A673 (cell line): ENCODE data around the gene CEP78. TPM values are rescaled to one million over a fixed set of nuclear protein-coding genes. Genes with fewer than 3 reads are reported as not detected.

Source experiments
- BruUV-seq: library from RNA; stranded (reverse); fragments of 400-500 nt; replicated peaks from 2 replicates; lab custom pipeline; 2021; lab: Mats Ljungman, UMichigan
- CTCF ChIA-PET: fragments of 300-600 bp; sonication (Branson Sonifier 250); formaldehyde crosslinking; loops from one replicate; lab custom pipeline; 2022; ENCODE audit warnings: antibody characterized with exemption; lab: Charles Lee
- POLR2A ChIA-PET: fragments of 300-600 bp; sonication (Branson Sonifier 250); formaldehyde crosslinking; loops from one replicate; lab custom pipeline; 2022; ENCODE audit warnings: antibody characterized with exemption; ENCODE audit not compliant: low non-redundant PET; lab: Charles Lee
- DNase-seq: peaks from one replicate; pipeline ENCODE4 v3.0.0-alpha.2; 2015; ENCODE audit warnings: low spot score
- H3K27ac ChIP-seq: fragments of 200-600 bp; sonication (generic); 2 replicates; pipeline ENCODE4 v1.5.1; 2016; ENCODE audit warnings: mixed run types, low read depth, mild to moderate bottlenecking, mixed read lengths, antibody characterized with exemption, low read length; ENCODE audit not compliant: poor library complexity, severe bottlenecking
- H3K27me3 ChIP-seq: fragments of 200-600 bp; sonication (generic); replicated peaks from 2 replicates; pipeline ENCODE4 v1.6.1; 2017; ENCODE audit warnings: mixed run types, low read depth, mild to moderate bottlenecking, mixed read lengths, antibody characterized with exemption, low read length; ENCODE audit not compliant: insufficient read depth, poor library complexity
- H3K36me3 ChIP-seq: fragments of 200-600 bp; sonication (generic); 2 replicates; pipeline ENCODE4 v1.6.1; 2016; ENCODE audit warnings: mixed run types, mild to moderate bottlenecking, mixed read lengths, antibody characterized with exemption, low read length; ENCODE audit not compliant: insufficient read depth, poor library complexity, severe bottlenecking
- H3K4me1 ChIP-seq: fragments of 200-600 bp; sonication (generic); 2 replicates; pipeline ENCODE4 v1.6.1; 2017; ENCODE audit warnings: mixed run types, mild to moderate bottlenecking, mixed read lengths, antibody characterized with exemption, low read length; ENCODE audit not compliant: insufficient read depth, poor library complexity, severe bottlenecking
- H3K4me3 ChIP-seq: fragments of 200-600 bp; sonication (generic); 2 replicates; pipeline ENCODE4 v1.5.1; 2016; ENCODE audit warnings: low read depth, mixed run types, mild to moderate bottlenecking, mixed read lengths, low read length; ENCODE audit not compliant: poor library complexity, severe bottlenecking
- H3K9me3 ChIP-seq: fragments of 200-600 bp; sonication (generic); 2 replicates; pipeline ENCODE4 v1.6.1; 2016; ENCODE audit warnings: mixed run types, low read depth, mild to moderate bottlenecking, mixed read lengths, antibody characterized with exemption, low read length; ENCODE audit not compliant: poor library complexity, severe bottlenecking
- CTCF ChIP-seq: fragments of 300-800, 200-600 bp; sonication (generic); conservative IDR thresholded peaks from 2 replicates; pipeline ENCODE4 v1.5.1; 2017; ENCODE audit warnings: low read depth, mild to moderate bottlenecking, antibody characterized with exemption, low read length, moderate library complexity, mixed read lengths
- EZH2 ChIP-seq: fragments of 200-600 bp; sonication (generic); IDR thresholded peaks from 2 replicates; pipeline ENCODE4 v1.6.1; 2017; ENCODE audit warnings: borderline replicate concordance, low read depth, mild to moderate bottlenecking, mixed read lengths, antibody characterized with exemption, low read length; ENCODE audit not compliant: poor library complexity, severe bottlenecking
- intact Hi-C: fragments of 100-400 bp; cut with micrococcal nuclease; formaldehyde crosslinking; loops from one replicate; pipeline ENCODE4 v1.10.0; 2022; ENCODE audit not compliant: unreplicated experiment
- total RNA-seq: library from RNA; stranded (reverse); gene quantifications from 2 replicates; pipeline ENCODE4 v1.2.3, GENCODE V29; 2021

Gene CEP78
- total RNA-seq, 1 experiment from 2014 or later = 65.9 TPM

DNA sequence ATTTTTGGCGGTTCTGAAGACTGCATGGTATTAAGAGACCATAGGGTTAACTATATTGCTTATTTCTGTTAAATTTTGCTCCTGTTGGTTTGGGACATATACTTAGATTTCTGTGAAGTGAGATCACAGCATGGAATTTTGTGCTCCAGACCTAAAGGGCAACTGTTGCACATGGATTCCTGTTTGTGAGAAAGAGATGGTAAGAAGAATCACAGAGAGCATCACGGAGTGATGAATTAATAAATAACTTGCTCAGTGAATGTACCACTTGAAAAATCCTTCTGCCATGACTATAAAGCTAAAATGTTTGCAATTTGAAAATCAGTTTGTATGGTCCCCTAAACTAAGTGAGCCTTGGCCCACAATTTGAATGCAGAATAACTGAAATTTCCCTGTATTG lies 65.6 kb downstream of the CEP78 start:
- BruUV-seq = no TSS peak
- POLR2A ChIA-PET = interaction anchor here (0.7 kb wide), 1 partner anchor 1284 kb away, joined by 3 read pairs; no protein-coding TSS in a partner anchor
- Histone ChIP-seq H3K27me3 (no peaks in the 10 kb centered on the region), H3K27ac (no peak overlapping the region), H3K36me3 (peaks cover 72% of the 10 kb centered on the region), H3K9me3 (no peaks in the 10 kb centered on the region), H3K4me3 (no peak overlapping the region), H3K4me1 (peaks cover 6% of the 10 kb centered on the region)
- intact Hi-C loops = no loop called here
- no peak for DNase-seq
- TF ChIP-seq EZH2 = no peak
- no peak for TF ChIP-seq CTCF
- CTCF ChIA-PET = no interaction called here

GRCh38 chr9:78303377-78304062 lies 67.6 kb downstream of the CEP78 start:
- H3K4me3 ChIP-seq = no peak overlapping the region
- H3K27me3 ChIP-seq = no peaks in the 10 kb centered on the region
- ChIA-PET CTCF (no interaction called here), POLR2A (no interaction called here)
- TF ChIP-seq CTCF (no peak), EZH2 (no peak)
- no TSS peak for BruUV-seq
- H3K27ac ChIP-seq = no peak overlapping the region
- no peak for DNase-seq
- no peaks in the 10 kb centered on the region for H3K9me3 ChIP-seq
- intact Hi-C loops = no loop called here
- H3K4me1 ChIP-seq = peaks cover 6% of the 10 kb centered on the region
- H3K36me3 ChIP-seq = peaks cover 90% of the 10 kb centered on the region

GRCh38 chr9:78304357-78304756 lies 68.5 kb downstream of the CEP78 start:
- ChIA-PET CTCF (no interaction called here), POLR2A (no interaction called here)
- no peaks in the 10 kb centered on the region for H3K27me3 ChIP-seq
- H3K9me3 ChIP-seq = no peaks in the 10 kb centered on the region
- intact Hi-C loops = no loop called here
- H3K4me3 ChIP-seq = no peak overlapping the region
- no TSS peak for BruUV-seq
- TF ChIP-seq EZH2 (no peak), CTCF (no peak)
- DNase-seq = no peak
- H3K36me3 ChIP-seq = peaks cover 95% of the 10 kb centered on the region
- no peaks in the 10 kb centered on the region for H3K4me1 ChIP-seq
- H3K27ac ChIP-seq = no peak overlapping the region
